ENCODE results near the gene GFY.
A peak's percentile ranks its signal among the peaks of the same experiment; 100 is the strongest.

GFY gene, protein sequence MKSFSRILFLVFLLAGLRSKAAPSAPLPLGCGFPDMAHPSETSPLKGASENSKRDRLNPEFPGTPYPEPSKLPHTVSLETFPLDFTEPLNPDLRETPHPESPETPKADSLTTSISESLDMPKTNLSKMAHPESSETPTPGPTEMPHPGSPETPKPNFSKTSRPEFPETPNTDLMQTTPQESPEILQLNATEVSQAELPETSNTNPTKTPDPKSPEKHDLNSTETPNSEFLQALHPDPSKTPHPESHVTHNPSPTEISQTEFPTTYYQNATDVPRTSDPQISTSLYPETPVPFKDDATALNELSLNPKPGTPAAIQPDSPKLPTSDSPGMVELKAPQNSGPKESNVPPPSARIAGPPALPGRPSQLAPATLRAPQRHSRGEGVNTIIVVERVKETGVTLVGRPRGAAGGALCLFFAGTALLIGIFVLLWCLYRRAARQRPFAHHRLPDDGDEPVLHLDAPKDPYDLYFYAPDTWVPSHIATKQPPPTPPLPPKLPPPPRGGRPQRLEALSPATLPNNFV
- total RNA-seq: 0 reads per million in 2 experiments

DNA sequence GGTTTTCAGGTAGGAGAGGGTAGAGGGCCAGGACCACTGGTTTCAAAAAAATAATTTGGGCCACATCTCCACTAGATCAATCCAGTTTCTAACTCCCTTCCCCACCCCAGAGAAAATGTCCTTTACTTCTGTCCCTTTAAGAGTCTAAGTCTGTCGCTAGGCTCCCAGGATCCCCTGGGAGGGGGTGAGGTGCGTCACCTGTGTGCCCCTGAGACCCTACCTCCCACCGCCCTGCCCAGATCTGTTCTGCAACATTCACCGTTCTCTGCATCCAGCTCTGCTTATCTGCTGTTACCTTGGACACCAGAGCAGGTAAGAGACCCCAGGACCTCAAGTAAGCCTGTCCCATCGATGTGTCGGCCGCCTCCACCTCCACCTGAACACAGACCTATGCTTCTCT is at the start of gene GFY:
TSS of gene GFY (plus strand) at position 211 of the 400 bp plus-strand sequence. CDS start 1,043 bp downstream, outside the sequence.
- DNase-seq (ENCODE audit: low read depth): no peak

DNA sequence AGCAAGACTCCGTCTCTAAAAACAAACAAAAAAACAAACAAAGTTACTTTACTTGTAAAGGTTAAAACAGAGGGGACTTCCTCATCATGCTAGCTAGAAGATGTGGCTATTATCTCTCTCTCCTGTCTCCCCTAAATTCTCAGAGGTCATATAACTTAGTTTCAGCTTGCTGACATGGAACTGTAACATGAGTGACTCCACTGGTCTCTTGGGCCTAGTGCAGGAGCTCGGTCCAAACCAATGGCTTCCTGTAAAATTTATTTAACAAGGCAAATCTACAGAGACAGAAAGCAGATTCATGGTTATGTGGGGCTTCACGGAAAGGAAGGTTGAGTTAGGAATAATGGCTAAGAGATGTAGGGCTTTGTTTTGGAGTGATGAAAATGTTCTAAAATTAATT is 46.7 kb upstream of the GFY start:
- DNase-seq (ENCODE audit: low read depth): no peak

DNA sequence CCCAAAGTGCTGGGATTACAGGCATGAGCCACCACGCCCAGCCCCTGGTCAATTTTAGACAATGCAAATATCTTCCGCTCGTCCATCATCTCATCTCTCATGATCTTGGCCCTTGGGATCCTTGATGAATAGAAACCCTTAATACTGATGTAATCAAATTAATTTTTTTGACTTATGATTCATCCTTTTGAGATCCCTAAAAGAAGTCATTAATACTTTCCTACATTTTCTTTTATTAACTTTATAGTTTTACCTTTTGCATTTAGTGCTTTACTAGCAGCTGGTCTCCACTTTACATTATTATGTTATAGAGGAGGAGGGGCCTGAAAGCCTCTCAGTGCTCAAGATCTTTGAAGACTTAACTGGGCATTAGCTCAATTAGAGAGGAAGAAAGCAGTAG is 44.8 kb upstream of the GFY start:
- DNase-seq (ENCODE audit: low read depth): no peak

DNA sequence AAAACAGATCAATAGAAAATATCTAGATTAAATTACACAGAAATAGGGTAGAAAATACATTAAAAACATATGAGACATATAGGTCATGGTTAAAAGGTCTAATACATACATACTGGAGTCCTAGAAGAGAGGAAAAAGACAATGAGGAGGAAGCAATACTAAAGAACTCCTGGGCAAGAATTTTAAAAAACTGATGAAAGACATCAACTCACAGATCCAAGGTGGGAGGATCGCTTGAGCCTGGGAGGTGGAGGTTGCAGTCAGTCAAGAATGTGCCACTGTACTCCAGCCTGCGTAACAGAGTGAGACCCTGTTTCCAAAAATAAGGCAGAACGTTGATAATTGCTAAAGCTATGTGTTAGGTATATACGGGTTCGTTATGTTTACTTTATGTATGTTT is 42.5 kb upstream of the GFY start:
- no peak for DNase-seq (ENCODE audit: low read depth)

DNA sequence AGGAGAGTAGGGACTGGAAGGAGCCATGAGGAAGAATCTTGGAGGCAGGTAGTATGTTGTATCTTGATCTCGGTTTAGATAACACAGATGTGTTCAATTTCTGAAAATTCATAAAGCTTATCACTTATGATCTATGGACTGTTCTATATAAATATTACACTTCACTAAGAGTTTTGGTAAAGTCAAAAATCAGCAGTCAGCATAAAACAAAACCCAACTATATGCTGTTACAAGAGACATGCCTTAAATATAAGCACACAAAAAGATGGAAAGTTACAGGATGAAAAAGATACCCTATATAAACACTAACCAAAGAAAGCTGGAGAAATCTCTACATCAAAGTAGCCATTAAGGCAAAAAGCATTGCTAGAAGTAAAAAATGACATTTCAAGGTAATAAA is 41.6 kb upstream of the GFY start:
- DNase-seq (ENCODE audit: low read depth): no peak

DNA sequence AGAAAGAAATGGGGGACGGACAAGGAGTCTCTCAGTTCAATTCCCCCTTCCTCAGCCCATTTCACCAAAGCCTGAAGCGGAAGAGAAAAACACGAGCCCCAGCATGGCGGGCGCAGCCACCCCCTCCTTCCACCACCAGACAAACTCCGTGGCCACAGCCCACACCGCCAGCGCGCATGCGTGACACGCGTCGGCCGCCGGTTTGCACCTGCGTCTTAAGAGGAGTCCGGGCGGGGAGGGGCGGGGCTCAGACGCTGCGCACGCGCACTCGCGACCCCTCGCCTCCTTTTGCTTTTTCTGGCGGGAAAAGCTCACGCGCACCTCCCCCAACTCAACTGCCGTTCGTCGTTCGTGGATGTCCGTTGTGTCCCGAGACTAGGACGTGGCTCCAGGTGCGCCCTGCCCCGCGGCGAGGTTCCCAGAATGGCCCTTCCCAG is 37.2 kb upstream of the GFY start, which contains the start of gene KASH5:
TSS of gene KASH5 (plus strand) at position 314 of the 437 bp plus-strand sequence. CDS start 2,635 bp downstream, outside the sequence.
- peak; percentile 69 for DNase-seq (ENCODE audit: low read depth)

DNA sequence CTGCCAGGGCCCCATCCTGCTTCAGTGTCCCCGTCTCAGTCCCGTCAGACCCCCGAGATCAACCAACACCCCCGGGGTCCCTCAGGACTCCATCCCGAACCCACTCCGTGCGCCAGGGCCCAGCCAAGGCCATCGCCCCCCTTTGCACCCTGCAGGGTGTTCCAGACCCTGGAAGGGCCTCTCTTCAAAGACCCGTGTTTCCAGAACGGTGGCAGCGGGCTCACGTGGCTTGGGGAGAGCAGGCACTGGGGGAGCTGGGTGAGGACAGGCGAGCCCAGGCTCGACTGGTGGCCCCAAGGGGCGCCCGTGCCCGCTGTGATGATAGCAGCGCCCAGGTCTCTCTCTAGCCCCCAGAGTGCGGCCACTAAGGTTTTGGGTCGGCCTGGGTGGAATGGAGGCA is 35.8 kb upstream of the GFY start:
- DNase-seq (ENCODE audit: low read depth): no peak

DNA sequence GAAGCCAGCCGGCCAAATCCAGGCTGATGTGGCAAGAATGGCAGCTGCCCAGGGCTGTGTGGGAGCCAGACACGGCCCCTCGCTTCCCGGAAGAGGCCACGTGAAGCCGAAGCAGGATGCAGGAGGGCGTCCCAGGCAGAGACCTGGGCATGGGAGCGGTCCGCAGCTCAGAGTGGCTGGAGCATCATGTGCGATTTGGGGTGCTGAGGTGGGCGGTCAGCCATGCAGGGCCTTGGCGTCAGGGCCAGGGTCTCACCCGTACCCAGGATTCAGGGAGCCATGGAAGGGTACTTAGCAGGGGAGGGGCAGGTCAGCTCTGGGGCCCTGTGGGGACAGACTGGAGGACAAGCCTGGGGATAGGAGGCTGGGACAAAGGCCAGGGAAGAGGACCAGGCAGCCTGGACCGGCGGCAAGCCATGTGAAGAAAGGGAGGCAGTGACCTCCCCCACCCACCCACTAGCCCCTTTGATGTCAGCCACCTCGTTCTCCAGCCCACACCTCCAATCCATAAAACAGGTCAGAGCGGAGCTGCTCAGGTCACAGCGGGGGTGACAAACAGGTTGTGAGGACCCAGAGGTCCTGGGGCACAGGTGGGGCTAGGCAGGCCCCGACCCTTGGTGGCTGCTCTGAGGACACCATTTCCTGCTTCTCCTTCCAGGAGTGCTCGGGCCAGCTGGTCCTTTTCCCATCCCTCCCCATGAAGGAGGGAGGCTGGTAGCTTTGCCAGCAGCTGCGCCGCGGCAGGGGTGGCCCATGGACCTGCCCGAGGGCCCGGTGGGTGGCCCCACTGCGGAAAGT is 34.9 kb upstream of the GFY start:
- no peak for DNase-seq (ENCODE audit: low read depth)

DNA sequence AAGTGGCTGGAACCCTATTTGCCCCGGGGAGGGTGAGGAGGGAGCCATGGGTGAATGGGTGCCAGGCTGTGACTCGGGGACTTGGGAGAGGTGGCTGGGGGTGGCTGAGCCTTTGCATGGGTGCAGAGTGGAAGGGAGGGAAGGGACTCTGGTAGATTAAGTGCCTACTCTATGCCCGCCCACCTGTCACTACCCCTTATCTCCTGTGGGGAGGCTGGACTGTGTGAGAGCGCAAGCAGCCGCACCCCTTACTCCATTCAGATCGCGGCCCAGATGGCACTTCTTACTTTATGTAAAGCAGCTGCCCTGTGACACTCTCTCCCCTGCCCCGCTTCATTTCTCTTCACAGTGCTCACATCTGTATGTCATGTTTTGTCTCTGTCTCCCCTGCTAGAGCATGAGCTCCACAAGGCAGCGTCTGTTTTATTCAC is 34.2 kb upstream of the GFY start:
- DNase-seq (ENCODE audit: low read depth): no peak

DNA sequence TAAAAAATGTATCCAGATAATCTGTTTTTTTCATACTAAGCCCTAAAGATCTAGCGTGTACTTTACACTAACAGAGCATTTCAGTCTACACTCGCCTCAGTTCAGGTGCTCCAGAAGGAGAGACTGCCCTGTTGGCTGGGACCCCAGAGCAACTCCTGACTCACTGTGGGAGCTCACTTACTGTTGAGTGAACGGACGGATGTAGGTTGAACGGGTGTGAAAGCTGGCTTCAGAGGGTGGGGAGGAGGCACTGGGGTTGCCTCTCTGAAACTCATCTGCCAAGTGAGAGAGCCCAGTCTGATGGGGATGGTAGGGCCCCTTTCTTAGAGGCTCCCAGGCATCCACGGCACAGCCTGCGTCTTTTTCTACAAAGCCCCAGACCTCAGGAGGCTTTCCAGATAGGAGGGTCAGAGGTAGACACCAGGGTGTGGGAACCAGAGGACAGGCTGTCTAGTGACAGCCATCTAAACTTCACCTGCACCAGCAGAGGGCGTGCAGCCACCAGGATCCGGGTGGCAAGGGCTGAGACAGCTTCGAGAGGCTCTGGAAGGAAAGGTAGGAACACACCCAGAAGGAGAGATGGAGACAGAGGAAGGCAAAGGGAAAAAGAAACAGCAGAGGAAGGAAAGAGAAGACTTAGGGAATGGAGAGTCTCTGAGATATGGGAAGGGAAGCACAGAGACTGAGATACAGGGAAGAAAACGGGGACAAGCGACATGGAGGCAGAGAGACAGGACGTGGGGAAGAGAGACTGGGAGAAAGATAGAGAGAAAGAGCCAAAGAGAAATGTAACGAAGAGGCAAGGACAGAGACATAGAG is 33.4 kb upstream of the GFY start:
- peak; percentile 68 for DNase-seq (ENCODE audit: low read depth)

DNA sequence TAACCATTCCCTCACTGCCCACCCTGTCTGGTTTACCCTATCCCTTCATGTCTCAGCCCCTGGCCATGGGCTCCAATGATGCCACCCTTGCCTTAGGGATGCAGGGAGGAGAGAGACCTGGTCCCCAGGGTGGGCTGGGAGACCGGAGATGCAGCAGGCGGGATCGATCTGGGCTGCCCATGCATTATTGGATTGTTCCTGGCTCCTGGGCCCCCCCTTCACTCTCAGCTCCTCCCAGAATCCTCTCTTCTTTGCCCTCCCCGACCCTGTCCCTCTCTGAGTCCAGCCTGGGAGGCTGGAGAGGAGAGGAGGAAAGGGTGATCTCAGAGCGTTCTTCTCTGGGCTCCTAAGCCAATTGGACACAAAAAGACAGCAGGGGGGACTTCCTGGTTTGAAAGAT is 31.3 kb upstream of the GFY start:
- DNase-seq (ENCODE audit: low read depth): no peak

DNA sequence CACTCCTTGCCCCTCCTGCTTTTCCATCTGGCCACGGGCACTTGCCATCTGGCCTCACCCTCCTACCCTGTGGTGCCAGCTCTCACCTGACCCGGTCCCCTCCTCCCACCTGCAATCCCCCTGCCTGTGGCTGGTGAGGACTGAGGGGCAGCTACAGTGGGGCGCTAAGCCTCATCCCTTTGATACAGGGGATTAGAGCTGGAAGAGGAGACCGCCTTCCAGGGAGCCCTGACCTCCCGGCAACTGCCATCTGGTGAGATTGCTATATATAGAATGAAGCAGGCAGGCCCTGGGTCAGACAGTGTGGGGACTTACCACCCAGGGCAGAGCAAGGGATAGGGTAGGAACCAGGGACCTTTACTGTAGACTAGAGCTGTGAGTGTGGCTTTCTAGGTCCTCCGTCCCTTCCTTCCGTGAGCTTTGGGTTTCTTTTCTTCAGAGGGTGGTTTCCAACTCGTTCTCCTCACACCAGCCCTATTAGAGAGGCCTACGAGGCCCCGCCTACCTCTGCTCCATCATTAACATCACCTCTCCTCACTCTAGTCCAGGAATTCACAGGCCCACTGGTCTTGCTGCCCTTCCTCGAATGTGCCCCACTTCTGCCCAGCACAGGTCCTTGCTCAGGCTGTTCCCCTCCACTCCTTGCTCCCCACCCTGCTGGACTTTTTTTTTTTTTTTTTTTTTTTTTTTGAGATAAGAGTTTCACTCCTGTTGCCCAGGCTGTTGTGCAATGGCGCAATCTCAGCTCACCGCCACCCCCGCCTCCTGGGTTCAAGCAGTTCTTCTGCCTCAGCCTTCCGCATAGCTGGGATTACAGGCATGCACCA is 29.4 kb upstream of the GFY start:
- no peak for DNase-seq (ENCODE audit: low read depth)

DNA sequence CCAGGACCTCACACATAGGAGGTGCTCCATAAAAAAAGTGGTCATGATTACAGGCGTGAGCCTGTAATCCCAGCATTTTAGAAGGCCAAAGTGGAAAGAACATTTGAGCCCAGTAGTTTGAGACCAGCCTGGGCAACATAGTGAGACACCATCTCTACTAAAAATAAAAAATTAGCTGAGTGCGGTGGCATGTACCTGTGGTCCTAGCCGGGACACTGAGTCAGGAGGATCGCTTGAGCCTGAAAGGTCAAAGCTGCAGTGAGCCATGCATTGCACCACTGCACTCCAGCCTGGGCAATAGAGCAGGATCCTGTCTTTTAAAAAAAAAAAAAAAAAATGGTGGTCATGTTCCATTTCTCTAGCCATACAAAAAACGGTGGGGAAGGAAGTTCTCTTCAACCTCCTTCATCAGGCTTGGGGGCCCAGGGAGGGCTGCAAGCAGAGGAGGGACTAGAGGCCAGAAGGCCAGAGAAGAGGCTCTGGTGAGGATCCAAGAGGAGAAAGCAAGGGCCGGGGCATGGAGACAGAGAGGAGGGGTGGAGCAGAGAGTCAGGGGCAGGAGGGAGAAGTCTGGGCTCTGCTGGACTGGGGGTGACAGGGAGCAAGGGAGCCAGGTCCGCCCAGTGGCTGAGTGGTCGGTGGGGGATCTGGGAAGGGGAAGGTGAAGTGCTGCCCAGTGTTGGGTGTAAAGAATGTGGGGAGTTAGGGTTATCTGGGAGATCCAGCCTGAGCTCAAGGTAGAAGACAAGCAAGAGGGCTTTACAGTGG is 28.3 kb upstream of the GFY start:
- DNase-seq (ENCODE audit: low read depth): no peak

DNA sequence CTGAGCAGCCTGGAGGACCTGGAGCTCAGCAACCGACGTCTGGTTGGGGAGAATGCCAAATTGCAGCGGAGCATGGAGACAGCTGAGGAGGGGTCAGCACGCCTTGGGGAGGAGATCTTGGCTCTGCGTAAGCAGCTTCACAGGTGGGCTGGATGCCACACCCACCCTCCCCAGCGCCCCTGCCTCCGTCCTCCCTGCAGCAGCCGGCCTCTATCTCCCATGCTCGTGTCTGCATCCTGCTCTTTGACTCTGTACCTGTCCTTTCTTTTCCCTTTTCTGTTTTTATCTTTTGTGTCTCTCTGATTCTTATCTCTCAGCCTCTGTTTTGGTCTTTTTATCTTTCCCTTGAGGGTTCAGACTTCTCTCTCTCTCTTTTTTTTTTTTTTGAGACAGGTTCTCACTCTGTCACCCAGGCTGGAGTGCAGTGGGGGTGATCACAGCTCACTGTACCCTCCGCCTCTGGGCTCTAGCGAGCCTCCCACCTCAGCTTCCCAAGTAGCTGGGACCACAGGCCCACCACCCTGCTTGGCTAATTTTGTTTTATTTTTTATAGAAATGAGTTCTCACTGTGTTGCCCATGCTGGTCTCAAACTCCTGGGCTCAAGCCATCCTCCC is 27.1 kb upstream of the GFY start:
- no peak for DNase-seq (ENCODE audit: low read depth)

DNA sequence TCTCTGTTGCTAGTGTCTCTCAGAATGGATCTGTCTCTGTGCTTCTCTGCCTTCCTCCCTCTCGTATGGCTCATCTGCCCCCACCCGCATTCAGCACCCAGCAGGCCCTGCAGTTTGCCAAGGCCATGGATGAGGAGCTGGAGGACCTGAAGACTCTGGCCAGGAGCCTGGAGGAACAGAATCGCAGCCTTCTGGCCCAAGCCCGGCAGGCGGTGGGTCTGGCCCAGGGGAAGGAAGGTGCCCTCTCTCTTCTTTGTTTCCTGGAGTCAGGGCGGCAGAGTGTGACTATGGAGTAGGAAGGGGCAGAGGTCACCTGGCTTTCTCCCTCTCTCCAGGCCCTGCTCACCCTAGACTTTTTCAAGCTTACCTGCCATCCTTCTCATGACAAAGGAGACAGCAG is 26.3 kb upstream of the GFY start:
- no peak for DNase-seq (ENCODE audit: low read depth)

DNA sequence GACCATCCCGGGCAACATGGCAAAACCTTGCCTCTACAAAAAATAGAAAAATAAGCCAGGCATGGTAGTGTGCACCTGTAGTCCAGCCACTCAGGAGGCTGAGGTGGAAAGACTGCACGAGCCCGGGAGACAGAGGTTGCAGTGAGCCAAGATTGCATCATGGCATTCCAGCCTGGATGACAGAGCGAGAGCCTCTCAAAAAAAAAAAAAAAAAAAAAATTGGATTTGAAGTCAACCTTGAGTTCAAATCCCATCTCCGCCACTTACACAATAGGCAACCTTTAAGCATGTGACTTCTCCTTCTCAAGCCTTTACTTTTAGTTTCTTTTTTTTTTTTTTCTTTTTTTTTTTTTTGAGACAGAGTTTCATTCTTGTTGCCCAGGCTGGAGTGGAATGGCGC is 25.2 kb upstream of the GFY start:
- DNase-seq (ENCODE audit: low read depth): no peak

DNA sequence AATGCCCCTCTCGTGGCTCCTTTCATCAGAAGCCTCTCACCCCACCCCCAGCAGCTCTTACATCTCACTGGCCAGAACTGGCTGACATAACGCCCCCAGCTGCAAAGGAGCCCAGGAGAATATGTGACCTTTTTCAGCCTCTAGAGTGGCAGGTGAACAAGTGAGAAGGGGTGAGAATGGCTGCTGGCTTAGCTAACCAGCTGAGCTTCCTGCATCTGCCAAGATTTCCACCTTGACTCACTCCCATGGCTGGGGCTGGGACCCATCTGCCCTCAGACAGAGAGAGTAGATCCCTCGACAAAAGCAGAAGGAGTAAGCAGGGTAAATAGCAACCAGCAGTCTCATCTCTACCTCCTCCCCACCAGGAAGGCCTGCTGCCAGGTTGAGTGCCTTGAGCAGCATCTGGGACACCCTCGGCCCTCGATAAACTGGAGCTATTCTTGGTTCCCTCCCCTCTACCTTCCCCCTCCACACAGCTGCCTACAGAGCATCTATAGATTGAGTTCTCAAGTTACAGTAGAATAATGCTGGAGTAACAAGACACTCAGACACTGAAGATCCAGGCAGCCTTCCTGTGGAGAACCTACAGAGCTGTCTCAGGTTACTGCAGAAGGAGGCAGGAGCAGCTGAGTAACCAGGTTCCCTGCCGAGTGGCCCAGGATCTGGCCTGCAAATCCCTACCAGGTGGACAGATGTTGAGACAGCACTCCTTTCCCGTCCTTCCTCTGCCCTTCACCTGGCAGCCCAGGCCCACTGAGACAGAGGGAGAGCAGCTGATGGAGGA is 21.6 kb upstream of the GFY start:
- no peak for DNase-seq (ENCODE audit: low read depth)

DNA sequence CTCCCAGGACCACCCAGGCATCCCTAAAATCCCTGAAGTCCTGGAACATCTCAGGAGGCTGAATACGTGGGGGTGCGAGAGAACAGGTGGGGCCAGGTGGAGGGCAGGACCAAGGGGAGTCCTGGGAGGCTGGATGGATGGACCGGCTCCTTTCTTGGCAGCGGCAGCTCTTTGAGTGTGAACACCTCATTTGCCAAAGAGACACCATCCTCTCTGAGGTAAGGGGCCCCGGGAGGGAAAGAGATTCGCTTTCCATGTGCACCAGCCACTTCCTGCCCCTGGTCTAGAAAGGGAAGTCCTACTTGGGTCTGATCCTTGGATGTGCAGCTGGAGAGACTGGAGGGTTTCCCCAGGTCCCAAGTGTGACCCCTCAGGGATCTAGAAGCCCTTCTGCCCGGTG is 18.1 kb upstream of the GFY start:
- no peak for DNase-seq (ENCODE audit: low read depth)

DNA sequence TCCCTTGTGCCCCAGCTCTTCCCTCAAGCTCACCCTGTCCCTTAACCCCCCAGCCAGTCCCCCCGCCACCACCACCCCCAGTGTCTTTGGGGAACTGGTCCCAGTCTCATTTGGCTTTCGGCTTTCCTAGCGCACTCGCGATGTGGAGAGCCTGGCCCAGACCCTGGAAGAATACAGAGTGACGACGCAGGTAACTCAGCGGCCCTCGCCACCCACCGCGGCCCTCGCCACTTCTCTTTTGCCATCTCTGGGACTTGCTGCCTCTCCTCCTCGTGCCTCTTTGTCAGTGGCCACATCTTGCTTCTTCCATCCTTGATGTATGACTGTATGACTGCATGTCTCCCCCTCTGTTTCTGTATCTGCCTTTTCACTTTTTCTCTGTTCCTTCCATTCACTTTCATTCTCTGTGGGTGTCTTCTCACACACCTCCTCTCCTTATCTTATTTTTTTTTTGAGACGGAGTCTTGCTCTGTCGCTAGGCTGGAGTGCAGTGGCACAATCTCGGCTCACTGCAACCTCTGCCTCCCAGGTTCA is 17.6 kb upstream of the GFY start:
- no peak for DNase-seq (ENCODE audit: low read depth)
